ENCODE results near the gene PDE4B.

The PDE4B gene

DNA sequence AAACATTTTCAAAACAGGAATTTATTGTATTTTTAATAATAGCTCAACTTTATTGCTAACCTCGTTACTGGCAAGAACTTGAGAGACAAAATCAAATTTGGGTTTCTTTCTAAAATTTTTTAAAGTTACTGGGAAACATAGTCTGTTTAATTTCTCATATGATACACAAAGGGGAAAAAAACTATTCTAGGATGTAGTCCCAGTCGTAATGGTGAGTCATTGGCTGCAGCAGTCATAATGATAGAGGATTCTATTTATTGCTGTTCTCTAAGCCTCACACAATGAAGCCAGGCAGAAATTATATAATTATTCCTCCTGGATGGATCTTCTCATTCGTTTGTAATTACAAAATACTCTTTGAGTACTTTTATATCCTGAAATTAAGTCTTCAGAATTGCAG, 414.8 kb downstream of the PDE4B start:
- DNase-seq: no peak

DNA sequence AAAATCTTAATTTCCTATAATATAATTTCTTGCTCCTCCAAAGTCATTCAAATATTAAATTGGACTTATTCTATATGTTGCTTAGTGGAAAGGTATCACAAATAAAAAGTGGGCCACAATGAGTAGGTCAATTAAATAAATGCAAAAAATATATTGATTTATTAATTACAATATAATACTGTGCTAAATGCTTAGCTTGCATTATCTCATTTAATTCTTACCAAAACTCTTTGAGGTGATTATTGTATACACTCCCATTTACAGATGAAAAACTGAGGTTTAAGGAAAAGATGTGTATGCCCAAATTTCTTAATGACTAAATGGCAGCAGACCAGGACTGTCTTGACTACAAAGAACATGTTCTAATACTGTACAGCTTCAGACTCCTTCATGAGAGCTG, 415.9 kb downstream of the PDE4B start:
- no peak for DNase-seq

- no peak for DNase-seq
Observed at GRCh38 chr1:66210635-66211244, 418.0 kb downstream of the PDE4B start.

- no peak for DNase-seq
Observed at GRCh38 chr1:66211521-66211920, 418.8 kb downstream of the PDE4B start.

DNA sequence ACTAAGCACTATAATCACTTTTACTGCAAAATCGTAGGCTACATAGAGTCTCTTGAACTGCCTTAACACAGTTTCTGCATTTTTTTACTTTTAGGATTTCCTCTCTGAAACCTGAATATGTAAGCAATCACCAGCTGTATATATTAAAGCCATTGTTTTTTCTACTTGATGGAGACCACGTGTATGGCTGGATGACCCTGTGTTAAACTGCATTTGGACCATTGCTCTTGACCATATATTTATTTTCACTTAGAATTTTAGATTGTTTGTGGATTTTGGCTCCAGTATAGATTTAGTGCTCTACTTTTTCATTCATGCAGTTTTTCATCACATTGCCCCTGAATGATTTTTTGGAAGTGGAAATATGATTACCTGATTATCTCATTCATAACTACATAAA, 420.8 kb downstream of the PDE4B start:
- no peak for DNase-seq

- DNase-seq: peak; percentile 21
Observed at GRCh38 chr1:66214901-66215300, 422.2 kb downstream of the PDE4B start.

- DNase-seq: no peak
Observed at GRCh38 chr1:66217021-66217420, 424.3 kb downstream of the PDE4B start.

DNA sequence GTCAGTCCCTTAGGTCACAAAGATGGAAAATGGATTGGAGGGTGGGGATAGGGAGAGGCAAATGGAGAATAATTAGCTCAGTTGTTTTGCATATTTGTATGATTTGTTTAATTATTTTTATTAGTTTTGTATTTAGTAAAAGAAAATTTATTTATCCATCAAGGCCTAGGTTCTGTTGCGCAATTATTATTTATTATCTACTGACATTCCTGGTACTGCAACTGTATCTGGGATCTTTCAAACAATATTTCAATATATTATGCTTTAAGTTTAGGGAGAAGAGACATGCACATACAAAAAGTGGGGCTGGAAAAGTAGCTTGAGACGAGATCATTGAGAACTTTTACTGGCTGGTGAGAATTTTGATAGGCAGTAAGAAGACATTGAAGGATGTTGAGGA, 424.9 kb downstream of the PDE4B start:
- DNase-seq: no peak

DNA sequence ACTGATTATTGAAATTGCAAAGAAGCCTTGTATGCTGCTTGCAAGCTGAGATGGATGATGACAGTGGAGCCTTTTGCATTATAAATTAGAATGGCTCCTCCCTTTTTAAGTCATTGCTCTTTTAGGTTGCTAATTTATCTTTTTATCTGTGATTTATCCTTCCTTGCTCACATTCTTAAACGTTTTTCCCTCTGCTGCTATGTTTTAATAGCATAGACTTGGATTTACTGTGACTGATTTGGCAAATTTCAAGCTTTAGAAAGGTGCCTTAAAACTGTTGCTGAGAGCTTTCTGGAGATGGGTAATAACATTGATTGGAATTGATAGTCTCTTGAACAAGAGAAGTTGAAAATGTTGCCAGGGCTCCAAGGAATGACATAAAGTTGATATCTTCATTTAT, 427.8 kb downstream of the PDE4B start:
- no peak for DNase-seq

DNA sequence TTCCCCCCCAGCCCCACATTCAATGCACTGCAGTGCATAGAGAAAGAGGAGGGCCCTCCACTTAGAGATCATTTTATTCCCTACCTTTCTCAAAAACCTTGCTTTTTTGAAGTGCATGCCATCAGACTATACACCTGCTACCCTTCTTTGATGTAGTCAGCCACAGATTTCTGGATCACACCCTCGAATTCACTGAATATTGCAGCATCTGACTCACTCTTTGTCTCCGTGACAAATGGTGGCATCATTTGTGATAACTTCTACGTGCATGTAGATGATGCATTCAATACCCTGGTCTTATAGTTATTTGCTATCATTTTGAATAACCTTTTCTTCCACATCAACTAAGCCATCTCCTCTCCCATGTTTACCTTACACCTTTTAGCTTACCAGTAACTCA, 431.0 kb downstream of the PDE4B start:
- no peak for DNase-seq

DNA sequence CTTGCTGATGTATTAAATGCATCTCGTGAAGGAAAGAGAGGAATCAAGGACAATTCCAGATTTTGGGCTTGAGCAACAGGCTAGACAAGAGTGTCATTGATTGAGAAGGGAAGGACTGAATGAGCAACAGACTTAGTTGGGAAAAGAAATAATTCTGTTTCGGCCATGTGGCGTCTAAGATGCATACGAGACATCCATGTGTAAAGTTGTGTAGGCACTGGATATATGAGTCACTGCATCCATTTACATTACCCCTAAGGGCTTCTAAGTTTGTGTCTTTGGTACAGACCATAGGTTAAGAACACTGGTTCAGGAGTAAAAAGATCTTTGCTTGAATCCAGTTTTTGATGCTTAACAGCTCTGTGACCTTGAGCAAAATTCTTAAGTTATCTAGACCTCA, 434.3 kb downstream of the PDE4B start:
- no peak for DNase-seq

GRCh38 chr1:66227966-66228365, 435.3 kb downstream of the PDE4B start:
- DNase-seq: no peak

GRCh38 chr1:66231217-66231616, 438.5 kb downstream of the PDE4B start:
- DNase-seq: peak; percentile 66

GRCh38 chr1:66231681-66232463, 439.2 kb downstream of the PDE4B start:
- DNase-seq: no peak

DNA sequence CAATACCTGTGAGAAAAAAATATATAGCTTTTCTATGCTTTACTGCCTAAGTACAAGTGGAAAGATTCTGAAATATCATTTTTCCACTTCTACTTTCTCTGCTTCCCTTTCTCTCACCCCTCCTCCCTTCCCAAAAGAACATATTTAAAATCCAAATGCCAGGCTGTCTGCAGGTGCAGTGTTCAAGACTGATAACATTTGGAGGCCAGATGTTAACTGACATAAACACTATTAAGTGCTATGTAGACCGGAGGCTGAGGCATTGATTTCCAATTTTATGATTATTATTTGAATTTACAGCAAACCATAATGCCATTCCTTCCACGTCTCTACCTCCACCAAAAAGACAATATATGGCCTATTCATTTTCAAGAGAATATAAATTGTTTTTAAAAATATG, 444.3 kb downstream of the PDE4B start:
- no peak for DNase-seq

DNA sequence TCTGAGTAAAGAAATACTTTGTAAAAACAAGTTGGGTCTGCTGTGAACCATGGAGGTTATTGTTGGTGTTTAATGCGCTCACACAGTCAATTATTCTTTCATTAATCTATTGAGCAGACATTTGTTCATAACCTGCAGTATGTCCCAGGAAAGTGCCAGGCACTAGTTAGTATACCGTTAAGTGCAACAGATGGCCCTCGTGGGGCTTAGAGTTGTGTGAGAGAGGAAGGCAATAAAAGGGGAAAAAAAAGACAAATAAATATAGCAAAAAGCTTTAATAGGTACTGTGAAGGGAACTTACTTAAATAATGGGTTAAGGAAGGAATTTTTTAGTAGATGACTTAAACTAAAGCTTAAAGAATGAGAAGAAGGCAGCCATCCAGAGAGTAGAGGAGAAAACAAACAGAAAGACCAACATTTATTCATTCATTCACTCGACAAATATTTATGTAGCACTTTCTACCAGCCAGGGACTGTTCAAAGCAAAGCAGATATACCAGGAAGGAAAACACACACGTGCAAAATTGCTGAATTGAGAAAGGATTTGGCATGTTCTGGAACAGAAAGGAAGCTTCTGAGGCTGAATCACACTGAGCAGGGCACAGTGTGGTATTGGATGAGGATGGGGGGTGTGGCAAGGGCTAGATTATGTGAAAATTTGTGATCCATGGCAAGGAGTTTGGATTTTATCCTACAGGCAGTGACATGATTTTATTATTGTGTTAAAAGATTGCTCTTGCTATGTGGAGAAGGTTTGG, 445.2 kb downstream of the PDE4B start:
- DNase-seq: no peak

DNA sequence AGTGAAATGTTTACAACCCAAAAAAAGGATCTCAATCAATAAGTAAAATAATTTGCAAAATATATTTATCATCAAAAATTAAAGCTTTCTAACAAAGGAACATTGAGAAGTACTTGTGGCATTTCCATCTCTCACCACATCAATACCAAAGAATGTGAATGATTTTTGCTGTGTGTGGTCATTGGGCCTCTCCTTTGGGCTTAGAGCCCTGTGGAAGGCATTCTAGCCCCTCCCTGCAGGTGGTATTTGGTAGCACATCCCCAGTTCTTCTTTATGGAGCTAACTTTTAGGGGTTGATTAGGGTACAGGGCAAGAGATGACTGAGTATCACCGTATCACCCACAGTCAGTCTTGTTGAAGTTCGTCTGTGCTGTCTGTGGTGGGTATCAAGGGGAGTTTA, 447.1 kb downstream of the PDE4B start:
- no peak for DNase-seq

- no peak for DNase-seq
Observed at GRCh38 chr1:66240491-66241484, 448.1 kb downstream of the PDE4B start.

GRCh38 chr1:66242646-66243547, 450.2 kb downstream of the PDE4B start:
- DNase-seq: peak; percentile 85

DNA sequence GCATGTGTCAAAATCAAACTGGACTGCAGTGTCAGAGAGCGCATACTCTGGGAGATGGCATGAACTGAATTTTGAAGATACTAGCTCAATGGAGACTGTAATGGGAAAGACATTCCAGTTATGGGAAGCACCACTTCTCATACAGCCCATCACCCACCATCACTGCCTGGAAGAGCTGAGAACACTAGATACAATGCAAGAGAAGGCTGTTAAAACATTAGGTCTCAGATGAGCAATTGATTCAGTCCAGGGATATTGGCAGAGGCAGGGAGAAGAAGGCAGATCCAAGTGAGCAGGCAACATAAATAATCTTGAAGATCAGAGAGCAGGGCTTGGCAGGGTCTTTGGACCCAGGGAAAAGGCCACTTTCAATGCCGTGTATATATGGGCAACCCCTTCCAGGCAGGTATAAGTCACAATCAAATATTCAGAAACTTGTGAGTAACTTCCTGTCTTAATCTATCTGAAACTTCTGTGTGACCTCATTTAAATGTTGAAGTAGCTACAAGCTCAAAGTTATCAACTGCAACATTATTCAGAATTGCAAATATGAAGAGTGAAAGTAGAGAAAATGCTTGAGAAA, 450.9 kb downstream of the PDE4B start:
- DNase-seq: peak; percentile 67

GRCh38 chr1:66244429-66244828, 451.7 kb downstream of the PDE4B start:
- DNase-seq: no peak
